NCI-H510A (cell line): ENCODE measurements around the gene RTL1.

Experiments
- DNase-seq: peaks from one replicate; lab custom pipeline; 2025; lab: John Stamatoyannopoulos, UW

RTL1 gene

GRCh38 chr14:100882026-100882967, 21.2 kb downstream of the RTL1 start:
- no peak for DNase-seq

- no peak for DNase-seq
These were observed 22.1 kb downstream of the RTL1 start for GRCh38 chr14:100881211-100882025.

GRCh38 chr14:100880271-100881101, 23.0 kb downstream of the RTL1 start:
- no peak for DNase-seq

- DNase-seq, result no peak
These were observed 23.7 kb downstream of the RTL1 start for GRCh38 chr14:100879782-100880181.

GRCh38 chr14:100879194-100879593, 24.3 kb downstream of the RTL1 start:
- DNase-seq, result no peak

DNA sequence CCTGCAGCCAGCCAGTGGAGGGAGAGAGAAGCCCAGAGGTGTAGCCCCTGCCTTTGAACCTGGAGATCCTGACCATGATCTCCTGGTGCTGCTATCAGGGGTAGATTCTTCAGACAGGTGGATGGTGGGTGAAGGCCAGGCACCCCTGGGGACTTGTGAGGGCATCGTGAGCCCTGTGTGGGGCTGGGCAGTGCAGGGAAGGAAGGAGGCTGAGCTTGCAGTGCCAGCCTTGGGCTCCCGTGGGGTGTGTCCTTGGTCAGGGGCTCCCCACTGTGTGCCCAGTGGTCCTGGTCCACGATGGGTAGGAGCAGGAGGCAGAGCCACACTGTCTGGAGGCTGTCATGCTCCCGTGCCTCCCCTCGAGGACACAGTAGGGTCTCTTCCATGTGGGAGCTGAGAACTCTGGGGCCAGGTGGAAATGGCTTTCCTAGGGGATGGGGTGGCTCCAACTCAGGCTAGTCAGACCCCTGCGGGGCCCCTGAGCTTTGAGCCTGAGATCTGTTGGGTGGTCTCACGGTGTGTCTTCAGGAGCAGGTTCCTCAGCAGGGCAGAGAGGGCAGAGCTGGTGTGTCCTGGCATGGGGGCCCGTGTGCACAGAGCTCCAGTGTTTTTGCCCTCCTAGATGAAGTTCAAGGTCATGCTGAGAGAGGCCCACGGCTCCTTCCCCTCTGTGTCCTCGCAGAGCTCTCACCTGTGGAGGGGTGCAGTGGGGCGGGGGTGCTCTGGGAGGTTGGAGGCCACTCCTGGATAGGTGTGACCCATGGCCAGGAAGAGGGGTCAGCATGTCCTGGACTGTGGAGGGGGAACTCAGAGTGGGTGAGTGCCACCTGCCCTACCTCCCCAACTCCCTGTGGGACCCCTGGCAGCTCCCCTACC, 25.0 kb downstream of the RTL1 start:
- DNase-seq, result no peak

GRCh38 chr14:100875861-100876590, 27.5 kb downstream of the RTL1 start:
- DNase-seq, result no peak

DNA sequence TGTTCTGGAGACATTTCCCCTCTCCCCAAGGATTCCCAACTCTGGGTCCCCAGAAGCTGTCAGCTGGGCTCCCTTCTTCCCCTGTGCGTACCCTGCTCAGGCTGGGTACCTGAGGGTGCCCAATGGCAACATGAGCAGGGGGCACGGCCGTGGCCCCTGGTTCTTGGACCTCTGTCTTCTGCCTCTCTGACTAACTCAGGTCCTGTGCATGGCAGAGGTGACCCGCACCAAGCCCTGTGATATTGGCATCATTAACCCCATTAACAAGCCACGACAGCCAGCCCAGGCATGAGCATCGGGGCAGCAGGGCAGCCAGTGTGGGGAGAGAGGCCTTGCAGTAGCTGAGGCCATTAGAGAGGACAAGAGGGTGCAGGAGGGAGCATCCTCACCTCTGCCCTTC, 28.4 kb downstream of the RTL1 start:
- no peak for DNase-seq

- no peak for DNase-seq
These were observed 29.0 kb downstream of the RTL1 start for GRCh38 chr14:100874411-100875091.

- no peak for DNase-seq
These were observed 29.5 kb downstream of the RTL1 start for GRCh38 chr14:100874051-100874410.

DNA sequence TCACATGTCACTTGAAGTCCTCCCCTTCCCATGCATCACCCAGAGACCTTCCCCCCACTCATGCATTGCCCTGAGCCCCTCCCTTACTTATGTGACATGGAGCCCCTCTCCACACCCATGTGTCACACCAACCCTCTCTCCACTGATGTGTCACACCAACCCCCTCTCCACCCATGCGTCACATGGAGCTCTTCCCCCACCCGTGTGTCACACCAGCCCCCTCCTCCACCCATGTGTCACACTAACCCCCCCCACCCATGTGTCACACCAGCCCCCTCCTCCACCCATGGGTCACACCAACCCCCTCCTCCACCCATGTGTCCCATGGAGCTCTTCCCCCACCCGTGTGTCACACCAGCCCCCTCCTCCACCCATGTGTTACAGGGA, 30.4 kb downstream of the RTL1 start:
- no peak for DNase-seq

GRCh38 chr14:100872259-100873095, 31.0 kb downstream of the RTL1 start:
- no peak for DNase-seq

DNA sequence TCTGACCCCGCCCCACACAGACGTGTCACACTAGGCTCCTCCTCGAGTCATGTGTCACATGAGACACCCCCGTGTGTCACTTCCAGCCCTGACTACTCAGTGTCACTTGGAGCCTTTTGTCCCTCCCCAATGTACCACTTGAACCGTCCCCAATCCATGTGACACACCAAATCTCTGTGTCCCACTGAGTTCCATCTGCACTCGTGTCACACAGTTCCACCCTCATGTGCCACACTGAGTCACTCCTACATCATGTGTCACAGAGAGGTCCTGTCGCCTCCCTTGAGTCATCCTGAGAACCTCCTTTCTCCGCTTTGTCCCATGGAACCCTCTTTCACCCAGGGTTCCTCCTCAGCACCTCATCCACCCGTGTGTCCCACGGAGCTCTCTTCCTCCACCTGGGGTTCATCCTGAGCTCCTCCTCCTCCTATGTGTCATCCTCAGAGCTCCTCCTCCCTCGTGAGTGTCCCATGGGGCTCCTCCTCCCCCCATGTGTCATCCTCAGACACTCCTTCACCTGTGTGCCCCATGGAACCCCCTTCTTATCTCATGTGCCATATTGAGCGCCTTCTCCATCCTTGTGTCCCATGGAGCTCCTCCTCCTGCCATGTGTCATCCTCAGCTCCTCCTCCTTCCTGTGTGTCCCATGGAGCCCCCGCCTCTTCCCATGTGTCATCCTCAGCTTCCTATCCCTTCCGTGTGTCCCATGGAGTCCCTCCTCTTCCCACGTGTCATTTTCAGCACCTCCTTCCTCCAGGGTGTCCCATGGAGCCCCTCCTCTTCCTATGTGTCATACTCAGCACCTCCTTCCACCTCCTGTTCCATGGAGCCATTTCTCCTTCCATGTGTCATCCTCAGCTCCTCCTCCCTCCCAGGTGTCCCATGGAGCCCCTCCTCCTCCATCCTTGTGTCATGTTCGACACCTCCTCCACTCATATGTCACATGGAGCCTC, 32.0 kb downstream of the RTL1 start:
- no peak for DNase-seq

GRCh38 chr14:100868621-100869370, 34.7 kb downstream of the RTL1 start:
- DNase-seq, result no peak

- DNase-seq, result no peak
These were observed 35.7 kb downstream of the RTL1 start for GRCh38 chr14:100867631-100868315.
